Kidney epithelial cell (primary cell): Measurements from ENCODE around the gene PKIG. TPM values are rescaled to one million over a fixed set of nuclear protein-coding genes. Genes with fewer than 3 reads are reported as not detected.

Experiments used
- DNase-seq: peaks from one replicate; pipeline ENCODE4 v3.0.0-alpha.2; 2010; ENCODE audit warnings: low read depth
- H3K27me3 ChIP-seq: 2 replicates; pipeline ENCODE4 v1.6.0; 2011; ENCODE audit warnings: low read length; ENCODE audit not compliant: control insufficient read depth, insufficient read depth
- H3K36me3 ChIP-seq: 2 replicates; pipeline ENCODE4 v1.5.1; 2011; ENCODE audit warnings: low read length; ENCODE audit not compliant: control insufficient read depth, insufficient read depth
- H3K4me3 ChIP-seq: 2 replicates; pipeline ENCODE4 v1.5.1; 2011; ENCODE audit warnings: low read depth, mild to moderate bottlenecking, control low read depth, low read length
- total RNA-seq: library from RNA; depleted of rRNA; stranded (reverse); fragments of >200 nt; gene quantifications from 2 replicates; pipeline ENCODE4 v1.2.3, GENCODE V29; 2015
- TF ChIP-seq, protein P1 (sequence below): IDR thresholded peaks from 2 replicates; pipeline ENCODE4 v1.5.1; 2011; ENCODE audit warnings: mild to moderate bottlenecking, moderate library complexity, low read length, control low read depth, inconsistent platforms; ENCODE audit not compliant: insufficient read depth, poor library complexity, severe bottlenecking

The PKIG gene
- total RNA-seq, 1 donor from 2014 or later, result 74.1 TPM

- DNase-seq, result no peak
- no peak overlapping the region for H3K4me3 ChIP-seq
- peaks cover 1% of the 10 kb centered on the region for H3K36me3 ChIP-seq
- TF ChIP-seq, protein P1, sequence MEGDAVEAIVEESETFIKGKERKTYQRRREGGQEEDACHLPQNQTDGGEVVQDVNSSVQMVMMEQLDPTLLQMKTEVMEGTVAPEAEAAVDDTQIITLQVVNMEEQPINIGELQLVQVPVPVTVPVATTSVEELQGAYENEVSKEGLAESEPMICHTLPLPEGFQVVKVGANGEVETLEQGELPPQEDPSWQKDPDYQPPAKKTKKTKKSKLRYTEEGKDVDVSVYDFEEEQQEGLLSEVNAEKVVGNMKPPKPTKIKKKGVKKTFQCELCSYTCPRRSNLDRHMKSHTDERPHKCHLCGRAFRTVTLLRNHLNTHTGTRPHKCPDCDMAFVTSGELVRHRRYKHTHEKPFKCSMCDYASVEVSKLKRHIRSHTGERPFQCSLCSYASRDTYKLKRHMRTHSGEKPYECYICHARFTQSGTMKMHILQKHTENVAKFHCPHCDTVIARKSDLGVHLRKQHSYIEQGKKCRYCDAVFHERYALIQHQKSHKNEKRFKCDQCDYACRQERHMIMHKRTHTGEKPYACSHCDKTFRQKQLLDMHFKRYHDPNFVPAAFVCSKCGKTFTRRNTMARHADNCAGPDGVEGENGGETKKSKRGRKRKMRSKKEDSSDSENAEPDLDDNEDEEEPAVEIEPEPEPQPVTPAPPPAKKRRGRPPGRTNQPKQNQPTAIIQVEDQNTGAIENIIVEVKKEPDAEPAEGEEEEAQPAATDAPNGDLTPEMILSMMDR, result no peak
- H3K27me3 ChIP-seq, result no peaks in the 10 kb centered on the region
These were observed 45.1 kb downstream of the PKIG start for GRCh38 chr20:44627364-44628010.

GRCh38 chr20:44629017-44629385 is 46.6 kb downstream of the PKIG start:
- Histone ChIP-seq H3K4me3 (no peak overlapping the region), H3K27me3 (no peaks in the 10 kb centered on the region), H3K36me3 (peaks cover 1% of the 10 kb centered on the region)
- TF ChIP-seq, protein P1, result no peak
- DNase-seq, result no peak

GRCh38 chr20:44629542-44629941 is 47.2 kb downstream of the PKIG start:
- DNase-seq, result no peak
- Histone ChIP-seq H3K4me3 (no peak overlapping the region), H3K36me3 (no peaks in the 10 kb centered on the region), H3K27me3 (no peaks in the 10 kb centered on the region)
- TF ChIP-seq, protein P1, result no peak

GRCh38 chr20:44630297-44630696 is 47.9 kb downstream of the PKIG start:
- TF ChIP-seq, protein P1, result no peak
- DNase-seq, result no peak
- Histone ChIP-seq H3K27me3 (no peaks in the 10 kb centered on the region), H3K36me3 (no peaks in the 10 kb centered on the region), H3K4me3 (no peak overlapping the region)

DNA sequence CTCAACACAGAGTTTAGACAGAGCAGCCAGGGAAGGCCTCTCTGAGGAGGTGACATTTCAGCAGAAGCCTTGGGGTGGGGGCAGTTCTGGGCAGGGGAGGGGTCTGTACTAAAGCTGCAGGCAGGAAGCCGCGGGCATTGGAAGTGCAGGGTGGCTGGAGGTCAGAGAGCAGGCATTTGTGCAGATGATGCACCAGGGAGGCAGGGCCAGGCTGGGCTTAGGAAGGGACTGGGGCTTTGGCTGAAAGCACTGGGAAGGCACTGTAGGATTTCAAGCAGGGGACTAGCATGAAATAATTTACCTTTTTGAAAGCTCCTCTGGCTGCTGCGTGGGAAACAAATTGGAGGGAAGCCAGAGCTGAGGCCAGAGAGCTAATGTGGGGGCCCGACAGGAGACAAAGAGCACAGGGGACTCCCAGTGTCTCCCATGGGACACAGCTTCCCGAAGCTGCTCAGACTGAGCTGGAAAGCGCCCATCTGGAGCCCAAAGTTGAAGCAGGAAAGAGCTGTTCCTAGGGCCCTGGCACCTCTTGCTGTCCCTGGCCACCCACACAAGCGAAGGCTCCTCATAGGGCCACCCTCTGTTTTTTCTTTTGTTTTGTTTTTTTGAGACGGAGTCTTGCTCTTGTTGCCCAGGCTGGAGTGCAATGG is 49.8 kb downstream of the PKIG start:
- TF ChIP-seq, protein P1, result no peak
- DNase-seq, result no peak
- no peak overlapping the region for H3K4me3 ChIP-seq
- no peaks in the 10 kb centered on the region for H3K36me3 ChIP-seq
- H3K27me3 ChIP-seq, result no peaks in the 10 kb centered on the region

DNA sequence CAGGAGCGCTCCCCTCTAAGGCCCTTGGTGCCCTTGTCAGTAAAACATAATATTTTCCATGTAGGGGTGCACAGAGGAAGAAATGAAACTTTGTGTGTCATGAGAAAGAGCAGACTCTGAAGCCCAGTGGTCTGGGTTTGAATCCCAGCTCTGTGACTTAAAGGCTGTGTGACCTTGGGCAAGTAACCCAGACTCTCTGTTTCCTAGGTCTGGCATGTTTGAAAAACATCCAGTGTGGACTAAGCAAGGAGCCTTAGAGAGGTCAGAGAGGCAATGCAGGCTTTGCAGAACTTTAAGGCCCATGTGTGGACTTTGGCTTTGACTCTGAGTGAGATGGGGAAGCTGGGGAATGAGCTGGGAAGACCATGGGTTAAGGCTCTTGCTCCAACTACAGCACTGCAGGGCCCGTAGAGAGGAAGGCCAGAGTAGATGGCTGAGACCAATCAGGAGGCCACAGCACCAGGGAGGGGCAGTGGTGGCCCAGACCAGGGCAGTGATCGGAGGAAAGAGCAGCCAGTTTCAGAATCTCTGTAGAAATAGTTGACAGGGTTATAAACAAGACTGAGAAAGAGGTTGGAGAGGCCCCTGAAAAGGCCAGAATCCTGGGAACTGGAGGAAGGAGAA is 50.9 kb downstream of the PKIG start:
- no peaks in the 10 kb centered on the region for H3K36me3 ChIP-seq
- TF ChIP-seq, protein P1, result no peak
- H3K4me3 ChIP-seq, result no peak overlapping the region
- H3K27me3 ChIP-seq, result no peaks in the 10 kb centered on the region
- no peak for DNase-seq
